Mesothelial cell of epicardium (in vitro differentiated cells): ENCODE measurements around the gene WDR86. TPM values are rescaled to one million over a fixed set of nuclear protein-coding genes. Genes with fewer than 3 reads are reported as not detected.
A peak's percentile ranks its signal among the peaks of the same experiment; 100 is the strongest.

Experiments used
- DNase-seq, 2 experiments: peaks; one replicate each; pipeline ENCODE4 v3.0.0; 2021; ENCODE audit warnings: low spot score in 2 of 2; ENCODE audit not compliant: unreplicated experiment in 2 of 2
- H3K27ac Mint-ChIP-seq: 2 replicates; pipeline ENCODE4 v1.8.0; 2021; ENCODE audit warnings: mixed read lengths
- H3K27me3 Mint-ChIP-seq: 2 replicates; pipeline ENCODE4 v1.8.0; 2021; ENCODE audit warnings: low read depth, mixed read lengths
- H3K36me3 Mint-ChIP-seq: 2 replicates; pipeline ENCODE4 v1.8.0; 2021; ENCODE audit warnings: mixed read lengths
- H3K4me1 Mint-ChIP-seq: 2 replicates; pipeline ENCODE4 v1.8.0; 2021; ENCODE audit warnings: mixed read lengths
- H3K4me3 Mint-ChIP-seq: 2 replicates; pipeline ENCODE4 v1.8.0; 2021; ENCODE audit warnings: mild to moderate bottlenecking, moderate library complexity, mixed read lengths
- H3K9me3 Mint-ChIP-seq: 2 replicates; pipeline ENCODE4 v1.8.0; 2021; ENCODE audit warnings: mixed read lengths
- CTCF ChIP-seq: fragments of 200-600 bp; sonication (generic); IDR thresholded peaks from one replicate; pipeline ENCODE4 v1.5.0; 2021; ENCODE audit warnings: antibody characterized with exemption; ENCODE audit not compliant: unreplicated experiment
- total RNA-seq: library from RNA; stranded (reverse); gene quantifications from 3 replicates; pipeline ENCODE4 v1.2.1, GENCODE V29; 2021

WDR86 gene
- total RNA-seq, 1 donor from 2014 or later = 274 TPM

GRCh38 chr7:151423936-151424335 lies 14.1 kb upstream of the WDR86 start:
- peaks cover 18% of the 10 kb centered on the region for H3K9me3 Mint-ChIP-seq
- no peak for TF ChIP-seq CTCF
- DNase-seq = no peak
- peaks cover 21% of the 10 kb centered on the region for H3K36me3 Mint-ChIP-seq
- H3K4me1 Mint-ChIP-seq = peaks cover 54% of the 10 kb centered on the region
- no peaks in the 10 kb centered on the region for H3K27me3 Mint-ChIP-seq
- no peak overlapping the region for H3K4me3 Mint-ChIP-seq
- peak overlapping the region; percentile 79 for H3K27ac Mint-ChIP-seq

GRCh38 chr7:151423226-151423625 lies 13.4 kb upstream of the WDR86 start:
- no peak for DNase-seq
- Mint-ChIP-seq H3K4me3 (no peak overlapping the region), H3K4me1 (peaks cover 47% of the 10 kb centered on the region), H3K9me3 (peaks cover 20% of the 10 kb centered on the region), H3K36me3 (peaks cover 23% of the 10 kb centered on the region), H3K27me3 (no peaks in the 10 kb centered on the region), H3K27ac (peak overlapping the region; percentile 79)
- TF ChIP-seq CTCF = no peak

GRCh38 chr7:151422212-151422611 lies 12.4 kb upstream of the WDR86 start:
- Mint-ChIP-seq H3K27me3 (no peaks in the 10 kb centered on the region), H3K4me1 (peaks cover 37% of the 10 kb centered on the region), H3K9me3 (peaks cover 23% of the 10 kb centered on the region), H3K27ac (peak overlapping the region; percentile 15), H3K4me3 (no peak overlapping the region), H3K36me3 (peaks cover 25% of the 10 kb centered on the region)
- no peak for DNase-seq
- no peak for TF ChIP-seq CTCF

GRCh38 chr7:151420144-151420543 lies 10.3 kb upstream of the WDR86 start:
- Mint-ChIP-seq H3K27me3 (no peaks in the 10 kb centered on the region), H3K27ac (no peak overlapping the region), H3K36me3 (peaks cover 28% of the 10 kb centered on the region), H3K4me1 (peaks cover 35% of the 10 kb centered on the region), H3K9me3 (peaks cover 26% of the 10 kb centered on the region), H3K4me3 (no peak overlapping the region)
- no peak for DNase-seq
- TF ChIP-seq CTCF = no peak

- Mint-ChIP-seq H3K27me3 (no peaks in the 10 kb centered on the region), H3K4me3 (no peak overlapping the region), H3K4me1 (peaks cover 19% of the 10 kb centered on the region), H3K27ac (peak overlapping the region; percentile 84), H3K9me3 (peaks cover 28% of the 10 kb centered on the region), H3K36me3 (peaks cover 32% of the 10 kb centered on the region)
- no peak for DNase-seq
- no peak for TF ChIP-seq CTCF
Measured at GRCh38 chr7:151416941-151417315, 7.1 kb upstream of the WDR86 start.
